ENCODE results near the gene PEAK1. TPM values are rescaled to one million over a fixed set of nuclear protein-coding genes. Genes with fewer than 3 reads are reported as not detected.
A peak's percentile ranks its signal among the peaks of the same experiment; 100 is the strongest.

PEAK1 gene
- total and polyA plus RNA-seq, 8 donors, result 58.3 to 86.9 (median 64.3) TPM

DNA sequence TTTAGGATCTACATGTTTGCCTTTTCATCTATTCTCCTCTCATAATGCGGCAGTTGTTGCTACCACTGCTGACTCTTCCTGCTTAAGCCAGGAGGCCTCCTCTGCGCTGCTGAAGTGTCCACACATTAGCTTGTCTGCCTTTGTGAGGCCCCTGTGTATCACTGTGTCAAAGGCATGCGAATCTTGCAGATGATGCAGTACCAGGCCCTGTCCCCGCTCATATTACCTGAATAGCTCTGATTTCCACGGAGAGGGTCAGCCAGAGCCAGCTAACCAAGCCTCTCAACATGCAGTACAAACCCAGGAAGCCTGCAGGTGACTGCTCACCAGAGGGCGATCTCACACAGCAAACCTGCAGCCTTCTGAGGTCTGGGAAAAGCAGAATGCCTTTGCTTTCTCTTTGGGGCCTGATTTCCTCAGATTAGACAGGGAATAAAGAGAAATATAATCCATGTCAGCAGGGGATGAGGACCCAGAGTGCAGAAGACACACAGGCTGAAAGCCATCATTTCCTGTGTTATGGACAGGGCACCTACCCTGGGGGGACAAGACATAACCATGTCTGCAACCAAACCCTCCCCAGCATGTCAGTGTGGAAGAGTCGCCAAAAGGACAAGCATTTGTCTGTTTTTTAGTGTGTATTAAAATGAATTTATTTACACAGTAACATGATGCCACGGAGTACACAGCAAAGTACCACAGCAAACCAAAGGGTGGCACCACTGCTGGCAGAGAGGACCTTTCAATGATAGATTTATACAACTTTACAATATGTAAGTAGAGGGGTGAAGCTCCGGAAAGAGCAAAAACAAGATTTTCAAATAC, 312.2 kb downstream of the PEAK1 start:
- intact Hi-C loops (cut with DNase I), result no loop called here
- TF ChIP-seq, protein P1, sequence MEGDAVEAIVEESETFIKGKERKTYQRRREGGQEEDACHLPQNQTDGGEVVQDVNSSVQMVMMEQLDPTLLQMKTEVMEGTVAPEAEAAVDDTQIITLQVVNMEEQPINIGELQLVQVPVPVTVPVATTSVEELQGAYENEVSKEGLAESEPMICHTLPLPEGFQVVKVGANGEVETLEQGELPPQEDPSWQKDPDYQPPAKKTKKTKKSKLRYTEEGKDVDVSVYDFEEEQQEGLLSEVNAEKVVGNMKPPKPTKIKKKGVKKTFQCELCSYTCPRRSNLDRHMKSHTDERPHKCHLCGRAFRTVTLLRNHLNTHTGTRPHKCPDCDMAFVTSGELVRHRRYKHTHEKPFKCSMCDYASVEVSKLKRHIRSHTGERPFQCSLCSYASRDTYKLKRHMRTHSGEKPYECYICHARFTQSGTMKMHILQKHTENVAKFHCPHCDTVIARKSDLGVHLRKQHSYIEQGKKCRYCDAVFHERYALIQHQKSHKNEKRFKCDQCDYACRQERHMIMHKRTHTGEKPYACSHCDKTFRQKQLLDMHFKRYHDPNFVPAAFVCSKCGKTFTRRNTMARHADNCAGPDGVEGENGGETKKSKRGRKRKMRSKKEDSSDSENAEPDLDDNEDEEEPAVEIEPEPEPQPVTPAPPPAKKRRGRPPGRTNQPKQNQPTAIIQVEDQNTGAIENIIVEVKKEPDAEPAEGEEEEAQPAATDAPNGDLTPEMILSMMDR (IDR thresholded peaks at IDR 0.05), result peak; percentile 40 to 53

DNA sequence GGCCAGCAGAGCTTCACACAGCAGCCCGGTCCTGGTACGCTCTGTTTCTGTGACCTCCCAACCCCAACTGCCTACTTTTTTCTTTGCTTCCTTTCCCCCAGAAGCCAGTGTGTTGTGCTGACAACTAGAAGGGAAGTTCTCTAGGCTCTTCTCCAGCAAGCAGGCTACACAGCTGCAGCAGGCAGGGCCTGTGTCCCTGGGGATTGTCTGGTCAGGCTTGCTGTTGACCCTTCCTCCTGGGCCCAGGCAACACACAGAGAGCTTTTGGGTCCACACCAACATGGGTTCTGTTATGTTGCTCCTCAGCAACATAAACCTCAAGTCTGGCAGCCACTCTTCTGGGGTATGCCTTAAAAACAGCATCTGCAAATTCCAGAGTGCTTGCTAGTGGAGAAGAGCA, 312.8 kb downstream of the PEAK1 start:
- H3K27me3 ChIP-seq, result no peaks in the 10 kb centered on the region
- H3K36me3 ChIP-seq, result no peaks in the 10 kb centered on the region
- no peak overlapping the region for H3K4me3 ChIP-seq
- no peaks in the 10 kb centered on the region for H3K9me3 ChIP-seq
- no peaks in the 10 kb centered on the region for H3K4me1 ChIP-seq
- TF ChIP-seq, protein P1 (IDR thresholded peaks at IDR 0.05), result no peak
- no peak for DNase-seq
- peak; percentile 27 for ATAC-seq
- intact Hi-C loops (cut with DNase I), result no loop called here
- H3K27ac ChIP-seq, result peak overlapping the region in 1 of 2 donors; percentile 15

More for the DNA sequence above, 312.2 kb downstream of the PEAK1 start:
- peak overlapping the region in 1 of 2 donors; percentile 15 for H3K27ac ChIP-seq
- DNase-seq (peak in 2 of 4 donors; percentile 33 to 62), ATAC-seq (peak; percentile 87)
- H3K27me3 ChIP-seq, result no peaks in the 10 kb centered on the region
- no peaks in the 10 kb centered on the region for H3K9me3 ChIP-seq
- no peaks in the 10 kb centered on the region for H3K4me1 ChIP-seq
- no peaks in the 10 kb centered on the region for H3K36me3 ChIP-seq
- no peak overlapping the region for H3K4me3 ChIP-seq

DNA sequence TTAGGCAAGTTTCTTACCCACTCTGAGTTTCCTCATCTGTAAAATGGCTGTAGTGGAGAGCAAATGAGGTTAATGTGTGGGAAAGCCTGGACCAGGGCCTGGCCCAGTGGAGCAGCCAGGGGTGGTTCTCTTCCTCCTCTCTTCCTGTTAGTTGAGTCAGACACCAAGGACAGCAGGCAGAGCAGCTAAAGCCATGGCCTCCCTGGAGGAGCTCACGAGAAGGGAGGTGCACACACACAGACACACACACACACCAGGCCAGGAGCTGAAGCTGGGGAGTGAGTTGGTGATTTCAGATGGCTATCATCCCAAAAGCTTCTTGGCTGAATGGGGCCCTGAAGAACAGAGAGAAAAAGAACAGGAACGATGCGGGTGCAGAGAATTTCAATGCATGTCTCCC, 315.7 kb downstream of the PEAK1 start:
- intact Hi-C loops (cut with DNase I), result no loop called here
- H3K27me3 ChIP-seq, result no peaks in the 10 kb centered on the region
- no peak overlapping the region for H3K27ac ChIP-seq
- TF ChIP-seq, protein P1 (IDR thresholded peaks at IDR 0.05), result no peak
- ATAC-seq (peak; percentile 10), DNase-seq (no peak)
- no peaks in the 10 kb centered on the region for H3K36me3 ChIP-seq
- no peaks in the 10 kb centered on the region for H3K4me1 ChIP-seq
- H3K9me3 ChIP-seq, result no peaks in the 10 kb centered on the region
- no peak overlapping the region for H3K4me3 ChIP-seq

DNA sequence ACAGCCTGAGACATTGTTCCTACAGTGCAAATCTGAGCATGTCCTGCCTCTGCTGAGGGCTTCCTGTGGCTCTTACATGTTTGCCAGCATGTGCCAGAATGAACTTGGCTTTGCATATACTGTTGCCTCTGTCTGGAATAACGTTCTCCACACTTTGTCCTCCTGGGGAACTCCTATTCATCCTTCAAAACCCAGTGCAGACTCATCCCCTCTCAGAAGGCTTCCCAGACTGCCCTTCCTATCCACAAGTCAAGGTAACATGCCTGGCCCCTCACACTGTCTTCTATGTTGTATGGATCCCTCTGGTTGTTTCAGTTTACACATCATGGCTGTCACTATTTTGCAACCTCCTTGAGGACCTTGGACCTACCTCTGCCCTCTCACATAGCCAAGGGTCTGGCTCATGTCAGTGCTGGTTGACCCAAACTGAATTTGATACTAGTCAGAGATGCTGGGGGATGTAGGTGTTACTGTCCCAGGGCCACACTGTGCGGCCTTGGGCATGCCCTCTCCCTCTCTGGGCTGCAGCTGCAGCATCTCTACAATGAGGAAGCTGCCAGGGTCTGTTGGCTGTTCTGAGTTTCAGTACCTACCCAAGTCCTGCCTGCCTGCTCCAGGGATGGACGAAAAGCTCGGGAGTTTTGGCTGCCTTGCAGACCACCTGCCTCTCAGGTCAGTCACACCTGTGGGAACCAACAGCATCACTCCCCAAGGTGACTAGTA, 320.0 kb downstream of the PEAK1 start:
- intact Hi-C loops (cut with DNase I), result no loop called here
- DNase-seq, result no peak

More for the DNA sequence above, 320.0 kb downstream of the PEAK1 start:
- H3K27me3 ChIP-seq, result no peaks in the 10 kb centered on the region
- TF ChIP-seq, protein P1 (IDR thresholded peaks at IDR 0.05), result no peak
- H3K4me1 ChIP-seq, result no peaks in the 10 kb centered on the region
- no peaks in the 10 kb centered on the region for H3K9me3 ChIP-seq
- no peak overlapping the region for H3K4me3 ChIP-seq
- H3K36me3 ChIP-seq, result no peaks in the 10 kb centered on the region
- no peak overlapping the region for H3K27ac ChIP-seq
- ATAC-seq, result no peak
